Fibroblast of lung (primary cell): ENCODE measurements around the gene DOCK7. TPM values are rescaled to one million over a fixed set of nuclear protein-coding genes. Genes with fewer than 3 reads are reported as not detected.

Experiments used
- DNase-seq, 2 donors: peaks; one replicate each; pipeline versions ENCODE4 v3.0.0 to v3.0.0-alpha.2; 2010; ENCODE audit warnings: low read depth in 2 of 2
- H2AFZ ChIP-seq: 2 replicates; pipeline ENCODE4 v1.5.1; 2012; ENCODE audit warnings: low read length, control low read depth, inconsistent platforms
- H3K27ac ChIP-seq: 2 replicates; pipeline ENCODE4 v1.5.1; 2011; ENCODE audit warnings: low read length, control low read depth; ENCODE audit not compliant: insufficient read depth
- H3K27me3 ChIP-seq: 2 replicates; pipeline ENCODE4 v1.5.1; 2011; ENCODE audit warnings: mild to moderate bottlenecking, low read length; ENCODE audit not compliant: control insufficient read depth, insufficient read depth
- H3K36me3 ChIP-seq: 2 replicates; pipeline ENCODE4 v1.5.1; 2011; ENCODE audit warnings: low read length; ENCODE audit not compliant: control insufficient read depth, insufficient read depth
- H3K4me1 ChIP-seq: 2 replicates; pipeline ENCODE4 v1.5.1; 2011; ENCODE audit warnings: low read length; ENCODE audit not compliant: control insufficient read depth, insufficient read depth; ENCODE audit errors: extremely low read depth
- H3K4me2 ChIP-seq: 2 replicates; pipeline ENCODE4 v1.5.1; 2011; ENCODE audit warnings: low read length, control low read depth; ENCODE audit not compliant: insufficient read depth; ENCODE audit errors: extremely low read depth
- H3K4me3 ChIP-seq, 4 experiments: fragments of 200-600 bp in 1 of 4; sonication (generic) in 1 of 4; replicated peaks in 1 of 4; 2 replicates each; pipeline ENCODE4 v1.5.1; 2011 to 2016; ENCODE audit warnings: low read length in 4 of 4, low read depth in 3 of 4, mild to moderate bottlenecking in 3 of 4, control low read depth in 2 of 4, inconsistent platforms in 1 of 4, mixed read lengths in 1 of 4; ENCODE audit not compliant: insufficient read depth in 1 of 4; ENCODE audit errors: control extremely low read depth in 1 of 4
- H3K79me2 ChIP-seq: 2 replicates; pipeline ENCODE4 v1.5.1; 2012; ENCODE audit warnings: mild to moderate bottlenecking, low read length, inconsistent platforms; ENCODE audit not compliant: control insufficient read depth, insufficient read depth
- H3K9ac ChIP-seq: 2 replicates; pipeline ENCODE4 v1.5.1; 2011; ENCODE audit warnings: mild to moderate bottlenecking, low read length, control low read depth; ENCODE audit not compliant: insufficient read depth
- H3K9me3 ChIP-seq: 2 replicates; pipeline ENCODE4 v1.5.1; 2012; ENCODE audit warnings: low read depth, low read length; ENCODE audit not compliant: control insufficient read depth, insufficient read depth
- H4K20me1 ChIP-seq: 2 replicates; pipeline ENCODE4 v1.5.1; 2011; ENCODE audit warnings: low read length; ENCODE audit not compliant: control insufficient read depth, insufficient read depth; ENCODE audit errors: extremely low read depth
- CTCF ChIP-seq, 2 donors: IDR thresholded peaks in 1 of 2; conservative IDR thresholded peaks in 1 of 2; 1 replicate in 1 of 2; 2 replicates in 1 of 2; pipeline ENCODE4 v1.5.1; 2011 to 2012; ENCODE audit warnings: low read length in 2 of 2, control low read depth in 1 of 2, inconsistent platforms in 1 of 2, low read depth in 1 of 2, mild to moderate bottlenecking in 1 of 2
- EZH2 ChIP-seq: IDR thresholded peaks from 2 replicates; pipeline ENCODE4 v1.5.1; 2012; ENCODE audit warnings: low read length, control low read depth, mild to moderate bottlenecking; ENCODE audit errors: missing control alignments
- polyA plus RNA-seq, 2 donors: library from polyadenylated mRNA; depleted of rRNA in 1 of 2; stranded (reverse) in 1 of 2; unstranded in 1 of 2; fragments of >200 nt; gene quantifications; 2 replicates each; pipeline ENCODE4 v1.2.1, GENCODE V29; 2011 to 2012; ENCODE audit warnings: missing spikeins in 1 of 2
- total RNA-seq: library from RNA; depleted of rRNA; stranded (reverse); fragments of >200 nt; gene quantifications from 2 replicates; pipeline ENCODE4 v1.2.1, GENCODE V29; 2014

DOCK7 gene
- total and polyA plus RNA-seq, 2 donors (not counting 1 experiment from before 2014, with no cell fraction given), result 66.5 to 153 TPM

- H3K4me1 ChIP-seq, result peaks cover 2% of the 10 kb centered on the region
- H2AFZ ChIP-seq, result no peak overlapping the region
- H3K27me3 ChIP-seq, result no peaks in the 10 kb centered on the region
- H3K9me3 ChIP-seq, result no peaks in the 10 kb centered on the region
- peak; percentile 63 to 69 for DNase-seq
- TF ChIP-seq CTCF (conservative IDR thresholded peaks at IDR 0.05 in 1 of 2, IDR thresholded peaks at IDR 0.05 in 1 of 2; ENCODE audit: low read depth in 1 of 2, low read length in 2 of 2) (no peak), EZH2 (no peak)
- H3K4me2 ChIP-seq, result peak overlapping the region; percentile 44
- no peaks in the 10 kb centered on the region for H3K36me3 ChIP-seq
- H4K20me1 ChIP-seq, result no peaks in the 10 kb centered on the region
- H3K79me2 ChIP-seq, result peaks cover 71% of the 10 kb centered on the region
- H3K4me3 ChIP-seq, result no peak overlapping the region
- peak overlapping the region; percentile 24 for H3K9ac ChIP-seq
- peak overlapping the region; percentile 80 for H3K27ac ChIP-seq
Measured at GRCh38 chr1:62676611-62677356, 11.4 kb downstream of the DOCK7 start.

- H4K20me1 ChIP-seq, result no peaks in the 10 kb centered on the region
- no peak overlapping the region for H3K4me2 ChIP-seq
- TF ChIP-seq CTCF (conservative IDR thresholded peaks at IDR 0.05 in 1 of 2, IDR thresholded peaks at IDR 0.05 in 1 of 2; ENCODE audit: low read depth in 1 of 2, low read length in 2 of 2) (no peak), EZH2 (no peak)
- peaks cover 2% of the 10 kb centered on the region for H3K4me1 ChIP-seq
- H2AFZ ChIP-seq, result no peak overlapping the region
- H3K4me3 ChIP-seq, result no peak overlapping the region
- no peaks in the 10 kb centered on the region for H3K9me3 ChIP-seq
- peaks cover 69% of the 10 kb centered on the region for H3K79me2 ChIP-seq
- H3K27me3 ChIP-seq, result no peaks in the 10 kb centered on the region
- no peak overlapping the region for H3K27ac ChIP-seq
- DNase-seq, result no peak
- no peaks in the 10 kb centered on the region for H3K36me3 ChIP-seq
- H3K9ac ChIP-seq, result no peak overlapping the region
Measured at GRCh38 chr1:62673629-62674028, 14.6 kb downstream of the DOCK7 start.

GRCh38 chr1:62672029-62672428 lies 16.2 kb downstream of the DOCK7 start:
- Histone ChIP-seq H3K79me2 (peaks cover 63% of the 10 kb centered on the region), H3K4me2 (no peak overlapping the region), H3K4me1 (no peaks in the 10 kb centered on the region)

More at GRCh38 chr1:62672029-62672428, 16.2 kb downstream of the DOCK7 start:
- Histone ChIP-seq H3K36me3 (no peaks in the 10 kb centered on the region), H4K20me1 (no peaks in the 10 kb centered on the region), H3K9me3 (no peaks in the 10 kb centered on the region), H3K27ac (no peak overlapping the region), H3K27me3 (no peaks in the 10 kb centered on the region), H2AFZ (no peak overlapping the region), H3K4me3 (no peak overlapping the region), H3K9ac (no peak overlapping the region)
- no peak for TF ChIP-seq EZH2
- no peak for TF ChIP-seq CTCF (conservative IDR thresholded peaks at IDR 0.05 in 1 of 2, IDR thresholded peaks at IDR 0.05 in 1 of 2; ENCODE audit: low read depth in 1 of 2, low read length in 2 of 2)
- DNase-seq, result no peak
